Fibroblast of skin of left biceps (primary cell): ENCODE measurements around the gene EPHB1.

Experiments used
- DNase-seq, 2 experiments: peaks; one replicate each; pipeline ENCODE4 v3.0.0-alpha.2; 2013; ENCODE audit warnings: low read depth in 2 of 2

Gene EPHB1

GRCh38 chr3:135158520-135158919 is 363.5 kb downstream of the EPHB1 start:
- no peak for DNase-seq

- DNase-seq: no peak
Observed at GRCh38 chr3:135159681-135160247, 364.7 kb downstream of the EPHB1 start.

- no peak for DNase-seq
Observed at GRCh38 chr3:135161425-135161824, 366.4 kb downstream of the EPHB1 start.

- DNase-seq: no peak
Observed at GRCh38 chr3:135163701-135164100, 368.6 kb downstream of the EPHB1 start.

- no peak for DNase-seq
Observed at GRCh38 chr3:135165260-135165659, 370.2 kb downstream of the EPHB1 start.

GRCh38 chr3:135166266-135166825 is 371.3 kb downstream of the EPHB1 start:
- no peak for DNase-seq

GRCh38 chr3:135168822-135169221 is 373.8 kb downstream of the EPHB1 start:
- DNase-seq: no peak

GRCh38 chr3:135169651-135170050 is 374.6 kb downstream of the EPHB1 start:
- no peak for DNase-seq

- DNase-seq: no peak
Observed at GRCh38 chr3:135170732-135171131, 375.7 kb downstream of the EPHB1 start.

DNA sequence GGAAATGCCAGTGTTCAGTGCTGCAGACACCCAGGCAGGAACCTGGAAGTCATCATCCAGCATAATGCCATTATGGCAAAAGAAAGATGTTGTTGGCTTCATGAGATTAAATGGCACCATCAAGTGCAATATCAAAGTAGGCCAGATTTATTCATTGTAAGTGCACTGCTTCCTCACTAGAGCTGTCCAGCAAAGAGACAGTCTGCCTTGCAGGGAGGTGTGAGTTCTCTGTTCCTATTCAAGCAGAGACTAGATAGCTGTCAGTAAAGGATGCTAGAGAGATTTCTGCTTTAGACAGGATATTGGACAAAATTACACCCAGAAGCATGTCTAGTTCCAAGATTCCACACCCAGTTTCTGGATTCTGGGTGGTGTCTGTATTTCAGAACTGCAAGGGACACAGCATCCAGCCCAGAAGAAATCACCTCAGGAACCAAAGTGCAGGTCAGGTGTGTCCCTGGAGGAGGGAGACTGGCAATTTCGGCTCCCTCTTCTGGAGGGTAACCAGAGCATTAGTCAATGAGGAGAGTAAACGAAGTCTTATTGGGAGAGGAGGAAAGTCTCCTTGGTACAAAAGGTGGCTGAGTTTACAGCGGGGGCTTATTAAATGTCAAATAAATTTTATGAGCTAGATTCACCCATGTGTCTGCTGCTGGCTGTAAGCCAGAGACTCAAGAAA is 377.3 kb downstream of the EPHB1 start:
- no peak for DNase-seq

DNA sequence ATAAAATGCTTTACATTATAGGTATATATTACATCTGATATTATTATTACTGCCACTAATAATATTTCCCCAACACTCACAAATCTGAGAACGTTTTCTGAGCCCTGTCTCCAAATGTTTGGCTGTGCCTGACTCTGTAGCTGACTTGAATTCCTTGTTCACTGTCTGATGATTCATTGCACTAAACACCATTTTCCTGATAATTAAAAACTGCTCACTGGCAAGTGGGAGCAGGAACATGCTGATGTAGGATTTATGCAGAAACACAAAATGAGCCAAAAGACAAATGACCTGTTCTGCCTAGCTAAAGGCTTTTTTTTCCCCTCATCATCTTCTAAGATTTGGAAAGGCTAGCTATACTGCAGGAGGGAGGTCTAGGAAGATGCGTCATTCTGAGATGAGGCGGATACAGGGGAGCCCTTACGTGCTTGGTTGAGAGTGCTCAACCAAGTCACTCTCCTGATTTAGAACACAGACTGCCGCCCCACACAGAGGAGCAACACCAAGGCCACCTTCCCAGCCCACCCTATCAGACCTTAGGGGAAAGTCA is 380.7 kb downstream of the EPHB1 start:
- DNase-seq: peak; percentile 8 to 12

- DNase-seq: no peak
Observed at GRCh38 chr3:135176881-135177280, 381.8 kb downstream of the EPHB1 start.

GRCh38 chr3:135178566-135178965 is 383.5 kb downstream of the EPHB1 start:
- DNase-seq: no peak

- no peak for DNase-seq
Observed at GRCh38 chr3:135181408-135181807, 386.3 kb downstream of the EPHB1 start.

GRCh38 chr3:135182364-135182998 is 387.4 kb downstream of the EPHB1 start:
- no peak for DNase-seq

GRCh38 chr3:135190658-135191057 is 395.6 kb downstream of the EPHB1 start:
- no peak for DNase-seq

- no peak for DNase-seq
Observed at GRCh38 chr3:135191708-135192107, 396.6 kb downstream of the EPHB1 start.

GRCh38 chr3:135192929-135193328 is 397.9 kb downstream of the EPHB1 start:
- DNase-seq: no peak

- DNase-seq: no peak
Observed at GRCh38 chr3:135197246-135197645, 402.2 kb downstream of the EPHB1 start.

- DNase-seq: no peak
Observed at GRCh38 chr3:135197856-135198255, 402.8 kb downstream of the EPHB1 start.

DNA sequence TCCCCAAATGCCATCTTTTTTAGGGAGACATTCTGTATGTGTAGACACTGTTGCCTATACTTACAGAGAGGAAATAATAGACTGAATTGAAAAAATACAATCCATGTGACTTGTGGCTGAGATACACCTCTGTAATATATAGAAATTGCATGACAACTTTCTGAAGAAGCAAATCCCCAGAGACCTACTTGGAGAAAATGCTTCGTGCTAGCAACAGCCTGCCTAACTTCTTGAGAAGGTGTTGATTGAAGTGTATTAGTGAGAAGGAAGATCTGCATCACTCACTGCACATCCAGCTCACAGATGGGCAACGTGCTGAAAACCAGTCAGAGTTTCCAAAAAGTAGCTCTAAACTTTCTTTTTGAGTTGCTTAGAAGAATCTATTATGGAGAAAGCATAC is 404.1 kb downstream of the EPHB1 start:
- no peak for DNase-seq

DNA sequence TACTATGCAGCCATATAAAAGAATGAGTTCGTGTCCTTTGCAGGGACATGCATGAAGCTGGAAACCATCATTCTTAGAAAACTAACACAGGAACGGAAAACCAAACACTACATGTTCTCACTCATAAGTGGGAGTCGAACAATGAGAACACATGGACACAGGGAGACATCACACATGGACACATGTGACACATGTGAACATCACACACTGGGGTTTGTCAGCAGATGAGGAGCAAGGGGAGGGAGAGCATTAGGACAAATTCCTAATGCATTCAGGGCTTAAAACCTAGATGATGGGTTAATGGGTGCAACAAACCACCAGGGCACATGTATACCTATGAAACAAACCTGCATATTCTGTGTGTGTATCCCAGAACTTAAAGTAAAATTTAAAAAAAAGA is 408.0 kb downstream of the EPHB1 start:
- DNase-seq: no peak

DNA sequence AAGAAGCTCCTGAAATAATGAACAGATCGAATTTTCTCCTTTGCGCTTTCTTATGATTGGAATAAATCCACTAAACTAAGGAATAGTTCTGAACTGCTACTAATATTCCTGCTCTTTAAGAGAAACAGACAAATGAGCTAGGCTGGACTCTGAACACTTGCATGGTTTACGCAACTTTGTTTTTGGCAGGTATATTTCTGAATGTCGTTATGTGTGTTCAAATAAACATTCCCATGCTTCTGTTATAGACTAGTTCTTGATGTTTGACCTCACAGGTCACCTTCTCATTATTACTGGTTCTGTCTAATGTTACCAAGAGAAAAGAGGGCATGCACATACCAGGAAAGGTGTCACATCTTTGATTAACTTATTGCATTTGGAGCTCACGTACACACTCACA is 418.2 kb downstream of the EPHB1 start:
- no peak for DNase-seq
